Transverse colon (tissue), 4 donors: ENCODE results near the gene TGFB1I1. TPM values are rescaled to one million over a fixed set of nuclear protein-coding genes. Genes with fewer than 3 reads are reported as not detected.

Experiments
- DNase-seq: peaks from one replicate; pipeline ENCODE4 v3.0.0-alpha.2; 2019
- H3K27ac ChIP-seq, 4 donors: fragments of 200-600 bp; sonication (generic); 2 replicates each; pipeline ENCODE4 v1.5.1; 2016 to 2018; ENCODE audit warnings: inconsistent platforms in 4 of 4
- H3K27me3 ChIP-seq: fragments of 200-600 bp; sonication (generic); 2 replicates; pipeline ENCODE4 v1.5.1; 2017; ENCODE audit warnings: inconsistent platforms
- H3K36me3 ChIP-seq, 4 donors: fragments of 200-600 bp; sonication (generic); 2 replicates each; pipeline ENCODE4 v1.5.1; 2017 to 2019; ENCODE audit warnings: inconsistent platforms in 4 of 4
- H3K4me1 ChIP-seq, 4 donors: fragments of 200-600 bp; sonication (generic); 2 replicates each; pipeline ENCODE4 v1.5.1; 2017 to 2020; ENCODE audit warnings: inconsistent platforms in 4 of 4
- H3K4me3 ChIP-seq, 4 donors: fragments of 200-600 bp; sonication (generic); 1 replicate in 1 of 4; 2 replicates in 3 of 4; pipeline versions ENCODE4 v1.5.1 to v1.6.1; 2017 to 2019; ENCODE audit warnings: inconsistent platforms in 4 of 4
- H3K9me3 ChIP-seq, 2 donors: fragments of 200-600 bp; sonication (generic); 2 replicates each; pipeline ENCODE4 v1.5.1; 2017 to 2019; ENCODE audit warnings: inconsistent platforms in 2 of 2
- CTCF ChIP-seq, 5 experiments: fragments of 200-600 bp in 3 of 5; fragments of 450-650 bp in 2 of 5; sonication (generic) in 3 of 5; IDR thresholded peaks; 1 replicate in 2 of 5; 2 replicates in 3 of 5; pipeline ENCODE4 v1.5.1; 2016 to 2017; ENCODE audit warnings: antibody characterized with exemption in 5 of 5, inconsistent platforms in 3 of 5, mild to moderate bottlenecking in 2 of 5, moderate library complexity in 1 of 5
- EP300 ChIP-seq: sonication (generic); formaldehyde crosslinking; IDR thresholded peaks from one replicate; pipeline ENCODE4 v1.6.1; 2017; ENCODE audit warnings: antibody characterized with exemption, low read depth
- POLR2A ChIP-seq: fragments of 450-650 bp; IDR thresholded peaks from one replicate; pipeline ENCODE4 v1.6.1; 2016; ENCODE audit warnings: antibody characterized with exemption, mild to moderate bottlenecking, moderate library complexity
- POLR2AphosphoS5 ChIP-seq, 3 donors: sonication (generic); formaldehyde crosslinking; IDR thresholded peaks; one replicate each; pipeline ENCODE4 v1.6.1; 2016; ENCODE audit warnings: antibody characterized with exemption in 3 of 3
- WGBS, 2 donors: methylation state at CpG; one replicate each; pipeline ENCODE4 v1.1.5; 2018; ENCODE audit warnings: low coverage in 1 of 2; 5-methylcytosine and 5-hydroxymethylcytosine counted together
- in situ Hi-C, 4 donors: fragments of 200-750 bp; cut with MboI; loops; one replicate each; pipeline versions ENCODE4 v1.15.0 to v1.15.1; 2017; ENCODE audit warnings: low sequenced_read_pairs in 3 of 4, low pct_ligation_motif_present in 1 of 4, low pct_unique_long_range_greater_than_20kb in 1 of 4
- intact Hi-C: fragments of 100-400 bp; cut with DNase I; formaldehyde crosslinking; loops from one replicate; pipeline ENCODE4 v1.15.1; 2023; ENCODE audit warnings: low total_unique reads
- total RNA-seq, 4 donors: library from RNA; depleted of rRNA; stranded (reverse); fragments of >200 nt; gene quantifications; one replicate each; pipeline ENCODE4 v1.1.0, GENCODE V29; 2016

The TGFB1I1 gene
- total RNA-seq, 4 donors from 2014 or later = 43.0 to 102 (median 61.4) TPM

DNA sequence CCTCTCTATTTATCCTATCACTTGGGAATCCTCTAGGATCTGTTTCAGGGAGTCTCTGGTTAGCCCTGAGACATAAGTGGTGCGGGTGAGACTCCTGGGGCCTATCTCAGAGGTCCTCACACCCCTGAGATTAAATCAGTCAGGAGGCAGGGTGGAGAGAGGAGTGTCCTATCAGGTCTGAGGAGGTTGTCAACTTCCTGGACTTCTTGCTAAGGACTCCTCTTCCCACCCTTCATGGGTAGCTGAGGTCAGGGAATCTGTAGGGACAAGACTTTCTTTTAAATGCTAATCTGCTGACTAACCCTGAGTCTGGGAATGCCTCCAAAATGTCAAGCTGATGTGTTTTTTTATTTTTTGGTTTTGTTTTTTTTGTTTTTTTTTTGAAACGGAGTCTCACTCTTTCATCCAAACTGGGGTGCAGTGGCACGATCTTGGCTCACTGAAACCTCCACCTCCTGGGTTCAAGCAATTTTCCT, 19.3 kb upstream of the TGFB1I1 start:
- H3K27me3 ChIP-seq = no peaks in the 10 kb centered on the region
- 84% methylated on average over 3 of the region's 3 CpGs; no CpG with 5 or more reads in 1 of the 2 donors for WGBS, 2 donors
- DNase-seq = no peak
- H3K27ac ChIP-seq = peak overlapping the region; percentile 56 to 73 (median 67)
- TF ChIP-seq CTCF (IDR thresholded peaks at IDR 0.05) (no peak), EP300 (no peak), POLR2AphosphoS5 (IDR thresholded peaks at IDR 0.05) (no peak), POLR2A (no peak)
- H3K9me3 ChIP-seq = no peaks in the 10 kb centered on the region
- H3K4me1 ChIP-seq = peaks cover 35 to 65% (median 53%) of the 10 kb centered on the region in 4 donors
- intact Hi-C loops (no loop called here), in situ Hi-C loops (loop anchor here in 2 of 4 donors (25.0 kb wide), 2 partner anchors 435 to 465 kb away; partner anchors contain the start of gene HSD3B7 (in 1 of the 2))
- no peaks in the 10 kb centered on the region for H3K36me3 ChIP-seq
- H3K4me3 ChIP-seq = no peak overlapping the region

DNA sequence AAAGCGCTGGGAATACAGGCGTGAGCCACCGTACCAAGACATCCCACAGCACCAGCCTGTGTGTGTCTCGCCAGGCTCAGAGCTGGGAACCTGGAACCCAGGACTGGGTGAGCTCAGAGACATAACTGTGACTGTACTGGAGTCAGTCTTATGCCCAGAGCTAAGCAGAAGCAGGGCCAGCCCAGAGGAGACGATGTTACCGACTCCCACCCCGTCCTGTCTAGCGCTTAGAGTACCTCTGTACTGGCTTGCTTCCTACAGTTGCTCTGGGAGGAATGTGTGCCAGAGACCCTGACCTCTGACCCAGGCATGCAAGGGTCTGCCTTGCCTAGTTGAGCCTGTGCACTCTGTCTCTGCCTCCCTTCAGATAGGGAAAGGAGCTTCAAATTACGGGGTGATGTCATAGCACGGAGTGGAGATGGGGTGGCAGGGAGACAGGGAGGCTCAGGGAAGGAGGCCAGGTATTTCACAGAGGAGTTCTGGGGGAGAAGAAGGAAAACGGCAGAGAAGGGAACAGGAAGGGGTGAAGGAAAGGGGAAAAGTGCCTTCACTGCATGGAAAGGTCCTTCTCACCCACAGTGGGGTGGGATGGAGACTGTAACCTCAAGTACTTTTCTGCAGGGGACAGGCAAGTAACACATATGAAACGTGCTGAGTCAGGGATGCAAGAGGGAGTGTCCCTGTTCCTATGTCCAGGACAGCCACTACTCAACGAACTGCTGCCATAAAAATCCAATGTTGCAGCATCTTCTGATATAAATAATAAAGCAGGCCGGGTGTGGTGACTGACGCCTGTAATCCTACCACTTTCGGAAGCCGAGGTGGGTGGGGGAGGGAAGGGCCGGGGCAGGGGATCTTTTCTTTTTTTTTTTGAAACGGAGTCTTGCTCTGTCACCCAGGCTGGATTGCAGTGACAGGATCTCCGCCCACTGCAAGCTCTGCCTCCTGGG, 18.4 kb upstream of the TGFB1I1 start:
- peak overlapping the region; percentile 56 to 73 (median 67) for H3K27ac ChIP-seq
- H3K36me3 ChIP-seq = no peaks in the 10 kb centered on the region
- peaks cover 37 to 71% (median 60%) of the 10 kb centered on the region in 4 donors for H3K4me1 ChIP-seq
- in situ Hi-C loops (loop anchor here in 2 of 4 donors (25.0 kb wide), 2 partner anchors 434 to 466 kb away; partner anchors contain the start of gene HSD3B7 (in 1 of the 2)), intact Hi-C loops (no loop called here)
- no peaks in the 10 kb centered on the region for H3K27me3 ChIP-seq
- H3K4me3 ChIP-seq = no peak overlapping the region
- WGBS, 2 donors = 35 to 43% methylated on average over 5 to 20 of the region's 20 CpGs
- TF ChIP-seq EP300 (no peak), POLR2A (no peak), CTCF (IDR thresholded peaks at IDR 0.05) (no peak)
- DNase-seq = peak; percentile 65
- no peaks in the 10 kb centered on the region for H3K9me3 ChIP-seq

- no peak for DNase-seq
- peaks cover 44 to 79% (median 68%) of the 10 kb centered on the region in 4 donors for H3K4me1 ChIP-seq
- no peak overlapping the region for H3K27ac ChIP-seq
- no peaks in the 10 kb centered on the region for H3K36me3 ChIP-seq
- in situ Hi-C loops (loop anchor here in 2 of 4 donors (25.0 kb wide), 2 partner anchors 432 to 468 kb away; partner anchors contain the start of gene HSD3B7 (in 1 of the 2)), intact Hi-C loops (no loop called here)
- H3K27me3 ChIP-seq = no peaks in the 10 kb centered on the region
- TF ChIP-seq EP300 = no peak
- TF ChIP-seq CTCF (IDR thresholded peaks at IDR 0.05) = peak in 2 of 5 experiments; percentile 10 to 14
- H3K4me3 ChIP-seq = no peak overlapping the region
- H3K9me3 ChIP-seq = no peaks in the 10 kb centered on the region
- WGBS, 2 donors = 72% methylated on average over 17 of the region's 17 CpGs; no CpG with 5 or more reads in 1 of the 2 donors
These were observed 16.2 kb upstream of the TGFB1I1 start for GRCh38 chr16:31455601-31456314.

GRCh38 chr16:31456988-31457360, 15.0 kb upstream of the TGFB1I1 start:
- Histone ChIP-seq H3K4me1 (peaks cover 41 to 71% (median 64%) of the 10 kb centered on the region in 4 donors), H3K9me3 (no peaks in the 10 kb centered on the region), H3K36me3 (no peaks in the 10 kb centered on the region), H3K27me3 (no peaks in the 10 kb centered on the region), H3K27ac (peak overlapping the region in 2 of 4 donors; percentile 97 to 99), H3K4me3 (no peak overlapping the region)
- 77% methylated on average over 8 of the region's 8 CpGs; no CpG with 5 or more reads in 1 of the 2 donors for WGBS, 2 donors
- in situ Hi-C loops (loop anchor here in 2 of 4 donors (25.0 kb wide), 2 partner anchors 430 to 470 kb away; partner anchors contain the start of gene HSD3B7 (in 1 of the 2)), intact Hi-C loops (no loop called here)
- TF ChIP-seq POLR2AphosphoS5 (IDR thresholded peaks at IDR 0.05) (no peak), EP300 (no peak), POLR2A (no peak), CTCF (IDR thresholded peaks at IDR 0.05) (no peak)
- DNase-seq = no peak
